A549 (cell line): ENCODE measurements around the gene TRDMT1.

Experiments used
- CBX8 ChIP-seq: fragments of 200-600 bp; sonication (generic); IDR thresholded peaks from 2 replicates; pipeline ENCODE4 v1.6.1; 2016
- CEBPB ChIP-seq, 2 experiments: fragments of >200 bp in 1 of 2; sonication (Bioruptor Twin) in 1 of 2; formaldehyde crosslinking in 1 of 2; IDR thresholded peaks; 2 replicates each; pipeline ENCODE4 v1.6.1; 2012 to 2016
- FOSL2 ChIP-seq, 2 experiments: fragments of 450-650 bp in 1 of 2; fragments of >200 bp in 1 of 2; sonication (Bioruptor Twin) in 1 of 2; formaldehyde crosslinking; IDR thresholded peaks; 2 replicates each; pipeline versions ENCODE4 v1.5.0 to v1.6.1; 2016 to 2020; ENCODE audit warnings: mild to moderate bottlenecking in 1 of 2, moderate library complexity in 1 of 2
- PHF8 ChIP-seq: fragments of 200-600 bp; sonication (generic); IDR thresholded peaks from 2 replicates; pipeline ENCODE4 v1.6.1; 2016; ENCODE audit warnings: low read depth, mild to moderate bottlenecking, antibody characterized with exemption, moderate library complexity, borderline replicate concordance
- POLR2A ChIP-seq: IDR thresholded peaks from 2 replicates; pipeline ENCODE4 v1.6.1; 2012; ENCODE audit warnings: mild to moderate bottlenecking, low read length
- RFX5 ChIP-seq: fragments of 450-650 bp; IDR thresholded peaks from 2 replicates; pipeline ENCODE4 v1.7.1; 2014; ENCODE audit warnings: antibody characterized with exemption, mild to moderate bottlenecking, moderate library complexity
- SMC3 ChIP-seq: fragments of >200 bp; sonication (Bioruptor Twin); formaldehyde crosslinking; IDR thresholded peaks from 3 replicates; pipeline ENCODE4 v1.6.1; 2018; ENCODE audit warnings: inconsistent platforms
- ZFP36 ChIP-seq: fragments of 450-650 bp; IDR thresholded peaks from 2 replicates; pipeline ENCODE4 v1.6.1; 2014; ENCODE audit warnings: borderline replicate concordance; ENCODE audit not compliant: partially characterized antibody
- TF ChIP-seq, protein P1 (sequence below): fragments of >200 bp; sonication (Bioruptor Twin); formaldehyde crosslinking; IDR thresholded peaks from 3 replicates; pipeline ENCODE4 v1.5.1; 2016

DNA sequence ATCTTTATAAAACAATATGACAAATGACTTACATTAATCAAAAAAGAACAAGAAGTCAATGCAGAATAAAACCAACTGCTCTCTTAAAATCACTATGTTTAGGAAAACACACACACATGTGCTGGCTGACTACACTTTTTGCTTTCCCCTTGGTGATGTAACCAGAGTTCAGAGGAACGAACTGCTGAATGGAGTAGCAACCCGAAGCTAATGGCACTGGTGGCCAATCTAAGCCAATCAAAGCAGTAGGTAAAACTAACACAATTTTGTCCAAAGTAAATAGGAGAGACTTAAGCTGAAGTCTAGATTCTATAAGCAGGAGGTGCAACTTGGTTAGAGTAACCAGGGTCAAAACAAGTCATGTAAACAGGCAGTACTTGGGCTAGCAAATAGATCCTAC is 38.6 kb downstream of the TRDMT1 start:
- TF ChIP-seq SMC3 (no peak), RFX5 (no peak), FOSL2 (IDR thresholded peaks at IDR 0.05) (no peak), FOSL2 (CRISPR knock-in tag; IDR thresholded peaks at IDR 0.05) (no peak), POLR2A (no peak), CEBPB (IDR thresholded peaks at IDR 0.05) (no peak), CBX8 (no peak), PHF8 (no peak), ZFP36 (no peak)
- TF ChIP-seq, protein P1, sequence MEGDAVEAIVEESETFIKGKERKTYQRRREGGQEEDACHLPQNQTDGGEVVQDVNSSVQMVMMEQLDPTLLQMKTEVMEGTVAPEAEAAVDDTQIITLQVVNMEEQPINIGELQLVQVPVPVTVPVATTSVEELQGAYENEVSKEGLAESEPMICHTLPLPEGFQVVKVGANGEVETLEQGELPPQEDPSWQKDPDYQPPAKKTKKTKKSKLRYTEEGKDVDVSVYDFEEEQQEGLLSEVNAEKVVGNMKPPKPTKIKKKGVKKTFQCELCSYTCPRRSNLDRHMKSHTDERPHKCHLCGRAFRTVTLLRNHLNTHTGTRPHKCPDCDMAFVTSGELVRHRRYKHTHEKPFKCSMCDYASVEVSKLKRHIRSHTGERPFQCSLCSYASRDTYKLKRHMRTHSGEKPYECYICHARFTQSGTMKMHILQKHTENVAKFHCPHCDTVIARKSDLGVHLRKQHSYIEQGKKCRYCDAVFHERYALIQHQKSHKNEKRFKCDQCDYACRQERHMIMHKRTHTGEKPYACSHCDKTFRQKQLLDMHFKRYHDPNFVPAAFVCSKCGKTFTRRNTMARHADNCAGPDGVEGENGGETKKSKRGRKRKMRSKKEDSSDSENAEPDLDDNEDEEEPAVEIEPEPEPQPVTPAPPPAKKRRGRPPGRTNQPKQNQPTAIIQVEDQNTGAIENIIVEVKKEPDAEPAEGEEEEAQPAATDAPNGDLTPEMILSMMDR: no peak
